HepG2 (cell line): ENCODE results near the gene CD207.

Experiments used
- CBX1 ChIP-seq: IDR thresholded peaks from one replicate; pipeline ENCODE4 v1.6.1; 2016; ENCODE audit warnings: antibody characterized with exemption, low read depth
- FOXP1 ChIP-seq, 2 experiments: fragments of 450-650 bp in 1 of 2; IDR thresholded peaks; 2 replicates each; pipeline ENCODE4 v1.6.1; 2017 to 2018; ENCODE audit warnings: antibody characterized with exemption in 1 of 2
- HNRNPK ChIP-seq: fragments of 200-400 bp; formaldehyde crosslinking; IDR thresholded peaks from 2 replicates; pipeline ENCODE4 v1.6.1; 2018; ENCODE audit warnings: low read length, low read depth, moderate library complexity, mild to moderate bottlenecking; ENCODE audit not compliant: poor library complexity, severe bottlenecking
- SETDB1 ChIP-seq: sonication (generic); formaldehyde crosslinking; IDR thresholded peaks from 2 replicates; pipeline ENCODE4 v1.5.1; 2020; ENCODE audit warnings: missing genetic modification reagents, mild to moderate bottlenecking, borderline replicate concordance
- SOX6 ChIP-seq, 2 experiments: fragments of 450-650 bp in 1 of 2; sonication (generic) in 1 of 2; formaldehyde crosslinking in 1 of 2; IDR thresholded peaks; 2 replicates each; pipeline versions ENCODE4 v1.4.0 to v1.6.1; 2017 to 2020; ENCODE audit warnings: antibody characterized with exemption in 1 of 2, mild to moderate bottlenecking in 1 of 2, missing genetic modification reagents in 1 of 2
- TCF12 ChIP-seq, 2 experiments: fragments of 450-650 bp in 1 of 2; sonication (generic) in 1 of 2; formaldehyde crosslinking in 1 of 2; IDR thresholded peaks; 2 replicates each; pipeline versions ENCODE4 v1.6.1 to v1.8.0; 2017 to 2022; ENCODE audit warnings: antibody characterized with exemption in 1 of 2, mild to moderate bottlenecking in 1 of 2, missing genetic modification reagents in 1 of 2, moderate library complexity in 1 of 2
- YY1 ChIP-seq: IDR thresholded peaks from 2 replicates; pipeline ENCODE4 v1.6.1; 2011; ENCODE audit warnings: low read length, low read depth, moderate library complexity, mild to moderate bottlenecking; ENCODE audit not compliant: insufficient read depth, insufficient replicate concordance
- ZNF605 ChIP-seq: sonication (generic); formaldehyde crosslinking; IDR thresholded peaks from 2 replicates; pipeline ENCODE4 v1.8.0; 2022; ENCODE audit warnings: mild to moderate bottlenecking, missing genetic modification reagents
- TF ChIP-seq, protein P1 (sequence below): sonication (generic); formaldehyde crosslinking; IDR thresholded peaks from 2 replicates; pipeline ENCODE4 v1.4.0; 2020; ENCODE audit warnings: missing genetic modification reagents

- TF ChIP-seq HNRNPK: no peak
- TF ChIP-seq YY1: no peak
- TF ChIP-seq ZNF605: no peak
- TF ChIP-seq, protein P1, sequence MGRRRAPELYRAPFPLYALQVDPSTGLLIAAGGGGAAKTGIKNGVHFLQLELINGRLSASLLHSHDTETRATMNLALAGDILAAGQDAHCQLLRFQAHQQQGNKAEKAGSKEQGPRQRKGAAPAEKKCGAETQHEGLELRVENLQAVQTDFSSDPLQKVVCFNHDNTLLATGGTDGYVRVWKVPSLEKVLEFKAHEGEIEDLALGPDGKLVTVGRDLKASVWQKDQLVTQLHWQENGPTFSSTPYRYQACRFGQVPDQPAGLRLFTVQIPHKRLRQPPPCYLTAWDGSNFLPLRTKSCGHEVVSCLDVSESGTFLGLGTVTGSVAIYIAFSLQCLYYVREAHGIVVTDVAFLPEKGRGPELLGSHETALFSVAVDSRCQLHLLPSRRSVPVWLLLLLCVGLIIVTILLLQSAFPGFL (CRISPR knock-in tag): no peak
- TF ChIP-seq SOX6 (IDR thresholded peaks at IDR 0.05): no peak
- no peak for TF ChIP-seq SOX6 (CRISPR knock-in tag; IDR thresholded peaks at IDR 0.05)
- TF ChIP-seq CBX1: no peak
- no peak for TF ChIP-seq FOXP1 (IDR thresholded peaks at IDR 0.05)
- no peak for TF ChIP-seq FOXP1 (CRISPR knock-in tag; IDR thresholded peaks at IDR 0.05)
- no peak for TF ChIP-seq TCF12 (IDR thresholded peaks at IDR 0.05)
- no peak for TF ChIP-seq TCF12 (CRISPR knock-in tag; IDR thresholded peaks at IDR 0.05)
- TF ChIP-seq SETDB1 (CRISPR knock-in tag): no peak
These were observed 8.2 kb downstream of the CD207 start for GRCh38 chr2:70827388-70827787.
